KG1 (cell line): ENCODE results near the gene ZNF280A.
"Not testable (repeated sequence)": the region's sequence is repeated elsewhere in the genome, so short reads cannot be mapped to it uniquely, and the experiment has no call there.

ENCODE experiments used
- DNase-seq: peaks from one replicate; lab custom pipeline; 2025; lab: John Stamatoyannopoulos, UW

Gene ZNF280A

DNA sequence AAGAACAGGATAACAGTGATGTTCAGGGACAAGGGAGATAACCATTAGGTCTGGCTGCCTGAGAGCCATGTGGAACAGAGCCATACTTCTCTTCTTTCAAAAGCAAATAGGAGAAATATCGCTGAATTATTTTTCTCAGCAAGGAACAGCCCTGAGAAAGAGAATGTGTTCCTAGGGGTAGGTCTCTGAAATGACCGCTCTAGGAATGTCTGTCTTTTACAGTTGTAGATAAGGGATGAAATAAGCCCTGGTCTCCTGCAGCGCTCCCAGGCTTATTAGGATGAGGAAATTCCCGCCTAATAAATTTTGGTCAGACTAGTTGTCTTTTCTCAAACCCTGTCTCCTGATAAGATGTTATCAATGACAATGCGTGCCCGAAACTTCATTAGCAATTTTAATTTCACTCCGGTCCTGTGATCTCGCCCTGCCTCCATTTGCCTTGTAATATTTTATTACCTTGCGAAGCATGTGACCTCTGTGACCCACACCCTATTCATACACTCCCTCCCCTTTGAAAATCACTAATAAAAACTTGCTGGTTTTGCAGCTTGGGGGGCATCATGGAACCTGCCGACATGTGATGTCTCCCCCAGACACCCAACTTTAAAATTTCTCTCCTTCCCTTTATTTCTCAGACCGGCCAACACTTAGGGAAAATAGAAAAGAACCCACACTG lies 51.1 kb downstream of the ZNF280A start:
- DNase-seq: not testable (repeated sequence)

DNA sequence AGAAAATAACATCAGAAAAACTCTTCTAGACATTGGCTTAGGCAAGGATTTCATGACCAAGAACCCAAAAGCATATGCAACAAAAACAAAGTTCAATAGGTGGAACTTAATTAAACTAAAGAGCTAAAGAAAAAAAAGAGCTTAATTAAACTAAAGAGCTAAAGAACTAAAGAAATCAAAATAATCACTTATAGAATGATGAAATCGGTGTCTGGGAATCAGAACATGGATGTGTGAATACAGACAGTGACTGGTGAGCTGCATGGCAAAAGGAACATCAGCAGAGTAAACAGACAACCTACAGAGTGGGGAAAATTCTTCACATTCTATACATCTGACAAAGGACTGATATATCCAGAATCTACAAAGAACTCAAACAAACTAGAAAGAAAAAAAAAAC lies 53.0 kb downstream of the ZNF280A start:
- no peak for DNase-seq

DNA sequence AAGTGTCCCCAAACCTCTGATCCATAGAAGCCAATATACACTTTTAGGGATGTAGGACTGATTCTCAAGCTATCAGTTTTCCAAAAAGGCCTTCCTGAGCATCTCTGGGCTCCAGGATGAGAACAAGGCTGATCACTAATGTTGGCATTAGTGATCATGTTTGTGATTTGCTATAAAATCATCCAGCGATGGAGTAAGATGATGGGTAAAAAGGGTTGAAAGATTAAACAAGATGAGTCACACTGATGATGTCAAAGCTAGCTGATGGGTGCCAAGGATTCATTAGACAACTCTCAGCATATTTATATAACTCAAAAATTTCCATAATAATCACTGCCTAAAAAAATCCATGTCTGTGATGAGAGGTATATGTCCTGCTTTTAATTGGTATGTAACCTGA lies 54.3 kb downstream of the ZNF280A start:
- DNase-seq: no peak

DNA sequence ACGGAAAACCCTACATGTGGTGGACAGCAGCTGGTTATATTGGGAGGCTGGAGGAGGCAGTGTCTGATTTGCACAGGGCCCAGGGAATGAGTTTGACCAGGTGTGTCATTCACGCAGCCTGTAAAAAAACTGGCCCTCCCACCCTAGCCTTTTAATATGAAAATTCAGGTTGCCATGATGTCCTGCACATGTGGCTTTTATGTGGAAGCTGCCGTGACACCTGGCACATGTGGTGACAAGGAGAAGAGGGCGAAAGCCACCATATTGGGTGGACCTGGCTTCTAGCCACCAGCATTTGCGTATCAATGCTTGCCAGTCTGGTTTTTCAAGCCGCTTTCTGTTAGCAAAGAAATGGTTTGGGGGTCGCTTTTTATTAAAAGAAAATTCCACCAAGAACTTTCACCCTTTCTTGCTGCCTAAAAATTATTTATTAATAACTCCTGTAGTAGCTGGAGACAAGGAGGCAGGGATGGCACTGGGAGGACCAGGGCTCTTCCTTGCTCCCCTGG lies 54.9 kb downstream of the ZNF280A start:
- no peak for DNase-seq

DNA sequence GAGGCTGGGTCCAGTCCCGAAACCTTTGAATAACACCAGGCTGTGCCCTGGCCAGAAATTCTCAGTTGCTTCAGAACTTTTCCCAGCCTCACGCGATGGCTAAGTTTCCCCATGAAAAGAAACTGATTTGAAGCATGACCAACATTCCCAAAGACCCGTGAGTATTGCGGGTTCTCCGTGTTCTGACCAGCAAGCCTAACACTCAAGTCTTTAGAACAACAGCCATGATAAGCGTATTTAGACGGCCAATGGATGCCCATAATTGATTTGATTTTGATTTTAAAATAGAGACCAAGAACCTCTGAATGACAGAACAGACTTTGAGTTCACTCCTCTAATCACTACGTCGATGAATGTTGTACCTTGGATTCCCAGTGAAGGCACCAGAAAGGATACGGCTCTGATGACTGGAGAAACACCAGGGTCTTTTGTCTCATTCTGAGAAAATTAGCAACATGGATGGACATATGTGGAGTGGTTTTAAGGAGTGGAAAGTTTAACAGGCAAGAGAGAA lies 55.5 kb downstream of the ZNF280A start:
- no peak for DNase-seq

DNA sequence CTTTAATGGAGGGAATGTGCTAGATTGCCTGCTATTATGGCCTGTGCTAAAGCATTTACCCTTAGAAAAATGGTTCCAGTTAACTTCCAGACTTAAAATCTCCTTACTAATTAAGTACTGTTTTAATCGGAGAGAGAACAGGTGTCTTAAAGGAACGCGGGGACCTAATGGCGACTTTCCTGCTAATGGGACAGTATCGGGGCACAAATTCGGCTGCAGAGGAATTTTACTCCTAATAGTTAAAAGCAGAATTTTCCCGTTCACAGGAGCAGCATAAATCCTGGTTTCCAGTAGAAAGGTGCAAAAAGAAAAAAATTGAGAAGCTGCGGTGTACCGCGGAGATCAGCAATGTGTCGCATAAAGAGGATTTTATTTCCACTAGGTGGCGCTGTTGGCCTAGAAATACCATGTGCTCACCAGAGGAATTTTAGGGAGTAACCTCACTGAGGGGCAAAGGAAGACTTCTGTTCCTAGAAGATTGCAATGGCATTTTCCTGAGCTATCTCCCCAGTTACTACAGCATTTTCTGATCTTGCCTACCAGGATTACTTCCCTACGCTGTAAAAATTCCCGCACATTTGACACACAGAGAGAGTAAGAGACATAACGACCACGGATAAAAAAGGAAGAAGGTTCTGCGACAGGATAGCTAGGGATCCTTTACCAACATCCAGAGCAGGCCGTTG lies 56.1 kb downstream of the ZNF280A start:
- peak; percentile 32 for DNase-seq
